Measurements from ENCODE around the gene KRTAP5-5.

DNA sequence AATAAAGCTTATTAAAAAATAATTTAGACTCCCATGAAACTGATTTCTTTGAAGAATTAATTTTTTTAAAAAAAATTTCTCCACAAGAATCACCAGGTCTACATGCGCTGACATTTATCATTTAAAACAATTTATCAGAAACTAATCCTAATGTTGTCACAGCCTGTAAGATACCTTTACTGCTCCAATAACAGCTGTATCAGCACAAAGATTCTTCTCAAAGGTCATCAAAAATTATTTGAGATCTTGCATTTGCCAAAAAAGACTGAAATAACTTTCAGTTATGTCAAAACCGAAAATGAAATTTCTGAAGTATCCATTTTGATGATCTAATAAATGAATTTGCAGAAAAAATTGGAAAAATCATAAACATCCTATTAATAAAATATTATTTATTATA is 8.1 kb downstream of the KRTAP5-5 start:
- TF ChIP-seq, protein P1, sequence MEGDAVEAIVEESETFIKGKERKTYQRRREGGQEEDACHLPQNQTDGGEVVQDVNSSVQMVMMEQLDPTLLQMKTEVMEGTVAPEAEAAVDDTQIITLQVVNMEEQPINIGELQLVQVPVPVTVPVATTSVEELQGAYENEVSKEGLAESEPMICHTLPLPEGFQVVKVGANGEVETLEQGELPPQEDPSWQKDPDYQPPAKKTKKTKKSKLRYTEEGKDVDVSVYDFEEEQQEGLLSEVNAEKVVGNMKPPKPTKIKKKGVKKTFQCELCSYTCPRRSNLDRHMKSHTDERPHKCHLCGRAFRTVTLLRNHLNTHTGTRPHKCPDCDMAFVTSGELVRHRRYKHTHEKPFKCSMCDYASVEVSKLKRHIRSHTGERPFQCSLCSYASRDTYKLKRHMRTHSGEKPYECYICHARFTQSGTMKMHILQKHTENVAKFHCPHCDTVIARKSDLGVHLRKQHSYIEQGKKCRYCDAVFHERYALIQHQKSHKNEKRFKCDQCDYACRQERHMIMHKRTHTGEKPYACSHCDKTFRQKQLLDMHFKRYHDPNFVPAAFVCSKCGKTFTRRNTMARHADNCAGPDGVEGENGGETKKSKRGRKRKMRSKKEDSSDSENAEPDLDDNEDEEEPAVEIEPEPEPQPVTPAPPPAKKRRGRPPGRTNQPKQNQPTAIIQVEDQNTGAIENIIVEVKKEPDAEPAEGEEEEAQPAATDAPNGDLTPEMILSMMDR (IDR thresholded peaks at IDR 0.05), result no peak
- no peak for TF ChIP-seq POLR2A (IDR thresholded peaks at IDR 0.05)

Measured in prostate gland (tissue), 2 donors.